ENCODE measurements around the gene ADGRG3.
"Not testable (repeated sequence)": the region's sequence is repeated elsewhere in the genome, so short reads cannot be mapped to it uniquely, and the experiment has no call there.

ADGRG3 gene

DNA sequence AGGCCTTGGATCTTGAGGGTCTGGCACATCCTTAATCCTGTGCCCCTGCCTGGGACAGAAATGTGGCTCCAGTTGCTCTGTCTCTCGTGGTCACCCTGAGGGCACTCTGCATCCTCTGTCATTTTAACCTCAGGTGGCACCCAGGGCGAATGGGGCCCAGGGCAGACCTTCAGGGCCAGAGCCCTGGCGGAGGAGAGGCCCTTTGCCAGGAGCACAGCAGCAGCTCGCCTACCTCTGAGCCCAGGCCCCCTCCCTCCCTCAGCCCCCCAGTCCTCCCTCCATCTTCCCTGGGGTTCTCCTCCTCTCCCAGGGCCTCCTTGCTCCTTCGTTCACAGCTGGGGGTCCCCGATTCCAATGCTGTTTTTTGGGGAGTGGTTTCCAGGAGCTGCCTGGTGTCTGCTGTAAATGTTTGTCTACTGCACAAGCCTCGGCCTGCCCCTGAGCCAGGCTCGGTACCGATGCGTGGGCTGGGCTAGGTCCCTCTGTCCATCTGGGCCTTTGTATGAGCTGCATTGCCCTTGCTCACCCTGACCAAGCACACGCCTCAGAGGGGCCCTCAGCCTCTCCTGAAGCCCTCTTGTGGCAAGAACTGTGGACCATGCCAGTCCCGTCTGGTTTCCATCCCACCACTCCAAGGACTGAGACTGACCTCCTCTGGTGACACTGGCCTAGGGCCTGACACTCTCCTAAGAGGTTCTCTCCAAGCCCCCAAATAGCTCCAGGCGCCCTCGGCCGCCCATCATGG is 4.0 kb upstream of the ADGRG3 start:
- DNase-seq, result no peak

DNA sequence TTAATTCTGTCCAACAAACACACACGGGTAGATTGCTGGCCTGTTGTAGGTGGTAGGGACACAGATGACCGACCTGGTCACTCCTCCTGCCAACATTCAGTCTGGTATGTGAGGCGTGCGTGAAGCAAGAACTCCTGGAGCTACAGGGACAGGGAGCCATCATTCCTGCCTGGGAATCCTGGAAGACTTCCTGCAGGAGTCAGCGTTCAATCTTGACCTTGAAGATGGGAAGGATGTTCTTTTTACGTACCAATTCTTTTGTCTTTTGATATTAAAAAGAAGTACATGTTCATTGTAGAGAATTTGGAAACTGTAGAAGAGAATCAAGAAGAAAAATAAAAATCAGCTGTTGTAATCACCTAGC is 3.5 kb upstream of the ADGRG3 start:
- no peak for DNase-seq

DNA sequence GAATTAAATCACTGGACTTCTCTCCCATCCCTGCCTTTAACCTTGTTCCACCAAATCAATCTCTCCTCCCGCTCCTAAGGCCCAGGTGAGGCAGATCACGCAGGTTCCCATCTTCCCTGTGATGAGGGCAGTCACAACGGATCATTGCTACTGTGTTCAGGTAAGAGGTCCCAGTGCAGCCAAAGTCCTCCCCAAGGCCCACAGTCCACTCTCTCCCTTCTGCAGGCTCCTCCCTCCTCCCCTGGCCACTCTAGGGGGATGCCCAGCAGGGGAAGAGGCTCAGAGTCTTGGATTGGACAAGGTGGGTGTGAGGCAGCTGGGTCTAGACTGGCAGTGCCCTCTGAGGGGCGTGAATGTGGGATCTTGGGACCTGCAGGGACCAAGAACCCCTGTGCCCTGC is 2.6 kb upstream of the ADGRG3 start:
- no peak for DNase-seq

DNA sequence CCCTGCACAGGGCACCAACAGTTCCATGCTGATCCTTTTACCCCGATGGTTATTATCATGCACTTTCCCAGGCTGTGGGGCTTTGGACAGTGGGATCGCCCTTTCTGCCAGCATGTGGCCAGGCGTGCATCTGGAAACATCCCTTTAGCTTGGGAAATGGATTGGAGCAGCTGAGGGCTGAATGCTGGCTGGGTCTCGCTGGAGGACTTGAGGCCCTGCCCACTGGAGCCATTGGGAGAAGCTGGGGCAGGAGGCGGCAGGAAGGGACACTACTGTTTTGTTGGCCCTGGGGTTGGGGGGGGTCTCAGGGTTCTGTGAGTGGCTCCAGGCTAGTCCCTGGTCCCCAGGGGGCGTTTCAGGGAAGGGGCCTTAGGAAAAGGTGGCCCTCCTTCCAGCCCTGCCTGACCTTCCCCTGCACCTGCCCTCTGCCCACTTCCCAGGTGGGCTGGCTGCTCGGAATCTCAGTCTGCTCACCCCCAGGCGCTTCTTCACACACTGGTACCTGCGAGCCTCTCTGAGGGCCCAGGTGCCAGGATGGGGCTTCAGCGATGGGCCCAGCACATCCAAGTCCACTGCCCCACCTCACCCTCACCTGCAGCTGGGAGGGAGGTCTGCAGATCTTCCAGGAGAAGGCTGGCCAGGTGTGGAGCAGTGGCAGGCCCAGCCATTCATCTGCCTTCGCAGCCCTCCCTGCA is 1.6 kb upstream of the ADGRG3 start:
- no peak for DNase-seq

DNA sequence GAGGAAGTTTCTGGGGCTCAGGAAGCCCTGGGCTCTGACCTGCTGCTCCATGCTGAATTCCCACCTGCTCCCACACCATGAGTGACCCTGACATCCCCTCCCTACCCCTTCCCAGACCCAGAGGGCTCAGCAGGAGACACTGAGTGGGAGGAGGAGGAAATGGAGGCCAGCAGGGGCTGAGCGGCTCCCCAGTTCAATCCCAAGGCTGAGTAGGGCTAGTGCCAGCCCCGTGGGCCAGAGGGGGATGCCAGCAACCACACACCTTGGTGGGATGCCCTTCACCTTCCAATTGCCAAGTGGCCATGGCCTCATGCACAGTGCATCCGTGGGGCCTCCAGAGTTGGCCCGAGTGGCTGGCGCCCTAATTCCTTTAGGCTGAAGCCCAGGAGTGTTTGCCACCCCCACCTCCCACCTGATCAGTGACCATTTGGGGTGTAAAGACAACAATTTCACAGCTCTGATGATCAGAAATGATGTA is 1.0 kb upstream of the ADGRG3 start:
- no peak for DNase-seq

DNA sequence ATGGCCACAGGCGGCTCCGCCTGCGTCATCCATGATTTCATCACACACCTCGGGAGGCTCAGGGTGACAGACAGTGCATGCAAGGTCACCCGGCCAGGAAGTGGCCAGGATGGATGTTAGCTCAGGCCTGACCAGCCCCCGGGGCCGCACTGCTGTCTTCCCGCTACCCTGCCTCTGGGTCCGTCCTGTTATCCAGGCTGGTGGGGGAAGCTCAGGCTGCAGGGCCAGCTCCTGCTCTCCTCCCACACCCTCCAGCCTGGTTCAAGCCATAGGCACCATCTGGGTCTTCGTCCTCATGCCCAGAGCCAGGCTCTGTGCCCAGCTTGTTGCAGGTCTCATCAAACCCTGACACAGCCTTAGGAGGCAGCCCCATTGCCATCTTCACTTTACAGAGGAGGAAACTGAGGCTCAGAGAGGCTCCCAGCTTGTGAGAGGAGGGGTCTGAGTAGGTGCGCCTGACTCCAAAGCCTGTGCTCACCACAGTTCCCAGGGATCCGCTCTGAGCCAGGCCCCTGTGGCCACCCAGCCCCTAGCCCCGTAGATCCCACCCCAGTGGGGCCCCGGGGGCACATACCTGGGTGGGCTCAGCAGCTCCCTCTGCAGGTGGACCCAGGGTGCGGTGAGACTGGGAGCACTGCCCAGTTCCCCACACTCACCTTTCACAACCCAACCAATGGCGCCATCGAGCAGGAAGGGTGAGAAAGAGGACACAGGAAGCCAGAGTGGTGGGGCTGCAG is 412 bp upstream of the ADGRG3 start:
- DNase-seq, result peak; percentile 20

DNA sequence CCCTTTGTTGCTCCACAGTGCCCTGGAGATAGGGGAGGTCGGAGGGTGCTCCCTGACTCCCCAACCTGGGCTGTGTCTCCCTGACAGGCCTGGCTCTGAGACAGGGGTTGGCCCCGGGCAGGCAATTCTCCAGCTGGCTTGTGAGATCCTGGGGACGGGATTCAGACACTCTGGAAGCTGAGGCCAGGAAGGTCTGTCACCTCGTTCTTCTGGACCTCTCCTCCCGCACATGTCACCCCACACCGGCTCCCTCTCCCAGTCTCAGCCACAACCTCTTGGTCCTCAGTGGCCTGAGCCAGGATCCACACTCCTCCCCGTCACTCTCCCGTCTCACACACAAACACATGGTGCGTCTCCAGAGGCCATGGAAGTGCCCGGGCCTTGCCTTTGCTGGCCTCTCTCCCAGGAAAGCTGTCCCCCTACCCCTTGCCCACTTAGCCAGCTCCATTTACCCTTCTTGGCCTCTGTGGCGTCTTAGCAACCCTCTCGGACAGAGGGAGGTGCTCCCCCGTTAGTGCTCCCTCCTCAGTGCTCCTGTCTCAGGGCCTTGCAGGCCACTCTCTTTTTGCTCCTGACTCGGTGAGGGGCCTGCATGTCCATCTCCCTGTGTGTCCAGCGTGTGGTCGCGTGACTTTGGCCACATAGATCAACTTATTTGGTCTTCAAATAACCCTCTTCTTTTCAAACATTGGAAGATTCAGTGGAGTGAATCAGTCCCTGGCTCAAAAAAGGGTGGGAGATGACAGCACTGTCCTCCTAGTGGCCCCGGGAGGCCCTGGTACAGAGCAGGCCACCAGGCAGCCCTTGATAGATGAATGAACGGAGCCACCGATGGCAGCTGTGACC is 747 bp downstream of the ADGRG3 start:
- DNase-seq, result no peak

DNA sequence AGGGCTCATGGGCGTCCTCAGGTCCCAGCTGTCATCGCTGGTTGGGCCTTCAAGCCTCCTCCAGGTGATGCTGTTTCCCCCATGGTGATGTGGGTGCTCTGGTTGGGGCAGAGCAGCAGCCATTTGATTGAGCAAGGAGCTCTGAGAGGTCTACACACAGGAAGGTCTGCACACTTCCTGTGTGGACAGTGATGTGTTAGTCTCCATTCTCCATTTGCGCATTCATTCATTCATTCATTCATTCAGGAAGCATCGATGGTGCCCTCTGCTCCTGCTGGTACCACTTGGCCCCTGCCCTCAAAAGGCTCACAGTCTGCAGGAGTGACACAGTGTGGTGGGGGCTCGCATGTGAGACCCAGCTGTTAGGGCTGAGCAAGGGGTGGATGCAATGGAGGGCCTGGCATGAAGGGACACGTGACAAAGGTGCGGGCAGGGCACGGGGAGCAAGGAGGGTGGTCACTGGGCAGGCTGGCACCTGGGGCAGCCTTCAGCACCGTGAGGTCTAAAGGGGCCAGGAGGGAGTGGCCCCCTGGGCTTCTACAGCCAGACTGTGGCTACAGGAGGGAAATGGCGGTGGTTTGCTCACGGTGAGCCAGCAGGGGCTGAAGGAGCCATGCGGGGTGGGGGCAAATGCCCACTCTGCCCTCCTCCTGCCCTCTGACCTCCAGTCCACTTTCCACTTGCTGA is 1.5 kb downstream of the ADGRG3 start:
- no peak for DNase-seq

DNA sequence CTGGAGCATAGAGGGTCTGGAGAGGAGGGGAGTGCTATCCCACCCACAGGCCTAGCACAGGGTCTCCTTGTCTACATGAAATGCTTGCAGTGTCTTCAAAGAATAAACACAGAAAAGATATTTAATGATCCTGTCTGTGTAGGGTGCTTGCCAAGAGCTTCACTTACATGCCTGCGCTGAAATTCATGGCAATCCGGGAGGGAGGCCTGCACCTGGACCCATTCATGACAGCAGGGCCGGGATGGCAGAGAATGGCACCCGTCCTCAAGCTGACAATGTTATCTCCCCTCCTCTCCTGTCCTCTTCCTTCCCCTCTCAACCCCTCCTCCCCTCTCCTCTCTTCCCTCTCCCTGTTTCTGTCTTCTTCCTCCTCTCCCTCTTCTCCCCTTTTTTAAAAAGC is 2.1 kb downstream of the ADGRG3 start:
- no peak for DNase-seq

DNA sequence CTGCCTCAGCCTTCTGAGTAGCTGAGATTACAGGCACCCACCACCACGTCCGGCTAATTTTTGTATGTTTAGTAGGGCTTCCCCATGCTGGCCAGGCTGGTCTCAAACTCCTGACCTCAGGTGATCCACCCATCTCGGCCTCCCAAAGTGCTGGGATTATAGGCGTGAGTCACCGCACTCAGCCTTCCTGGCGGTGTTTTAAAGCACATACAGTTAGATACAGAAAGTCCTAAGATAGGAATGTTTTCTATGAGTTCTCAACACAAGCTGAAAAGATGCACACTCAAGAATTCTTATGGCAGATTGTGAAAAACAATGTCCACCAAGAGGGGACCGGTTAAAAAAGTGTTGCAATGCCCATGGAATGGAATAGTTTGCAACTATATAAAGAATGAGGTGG is 3.3 kb downstream of the ADGRG3 start:
- DNase-seq, result not testable (repeated sequence)

DNA sequence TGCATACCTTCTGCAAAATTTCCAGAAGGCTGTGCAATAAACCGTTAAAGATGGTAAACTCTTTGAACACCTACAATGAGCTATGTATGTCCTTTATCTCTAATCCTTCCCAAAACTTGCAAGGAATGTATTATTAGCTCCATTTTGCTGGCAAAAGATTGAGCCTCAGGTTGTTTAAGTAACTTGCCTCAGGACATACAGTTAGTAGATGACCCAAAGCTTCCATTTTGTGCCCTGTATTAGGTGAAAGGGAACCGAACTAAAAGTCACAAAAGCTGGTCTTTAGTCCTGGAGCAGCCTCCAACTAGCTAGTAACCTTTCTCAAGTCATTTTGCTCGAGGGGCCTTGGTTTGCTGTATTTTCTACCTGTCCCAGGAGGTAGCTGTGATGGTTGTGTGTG is 4.3 kb downstream of the ADGRG3 start:
- no peak for DNase-seq

DNA sequence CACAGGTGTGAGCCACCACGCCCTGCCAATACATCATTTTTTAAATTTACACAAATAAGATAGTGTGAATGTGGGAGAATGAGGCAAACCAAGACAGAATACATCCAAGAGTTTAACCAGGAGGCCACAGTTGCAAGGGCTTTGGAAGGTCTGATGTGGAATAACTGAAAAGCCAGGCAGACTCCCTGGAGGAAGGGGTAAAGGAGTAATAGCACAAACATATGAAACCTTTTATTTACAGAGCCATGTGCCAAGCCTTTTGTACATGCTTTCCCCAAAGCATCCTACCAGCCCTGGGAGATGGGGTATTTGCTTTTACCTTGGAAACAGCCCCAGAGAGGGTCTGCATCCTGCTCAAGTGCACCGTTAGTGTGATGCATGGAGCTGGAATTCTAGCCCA is 4.7 kb downstream of the ADGRG3 start:
- no peak for DNase-seq

DNA sequence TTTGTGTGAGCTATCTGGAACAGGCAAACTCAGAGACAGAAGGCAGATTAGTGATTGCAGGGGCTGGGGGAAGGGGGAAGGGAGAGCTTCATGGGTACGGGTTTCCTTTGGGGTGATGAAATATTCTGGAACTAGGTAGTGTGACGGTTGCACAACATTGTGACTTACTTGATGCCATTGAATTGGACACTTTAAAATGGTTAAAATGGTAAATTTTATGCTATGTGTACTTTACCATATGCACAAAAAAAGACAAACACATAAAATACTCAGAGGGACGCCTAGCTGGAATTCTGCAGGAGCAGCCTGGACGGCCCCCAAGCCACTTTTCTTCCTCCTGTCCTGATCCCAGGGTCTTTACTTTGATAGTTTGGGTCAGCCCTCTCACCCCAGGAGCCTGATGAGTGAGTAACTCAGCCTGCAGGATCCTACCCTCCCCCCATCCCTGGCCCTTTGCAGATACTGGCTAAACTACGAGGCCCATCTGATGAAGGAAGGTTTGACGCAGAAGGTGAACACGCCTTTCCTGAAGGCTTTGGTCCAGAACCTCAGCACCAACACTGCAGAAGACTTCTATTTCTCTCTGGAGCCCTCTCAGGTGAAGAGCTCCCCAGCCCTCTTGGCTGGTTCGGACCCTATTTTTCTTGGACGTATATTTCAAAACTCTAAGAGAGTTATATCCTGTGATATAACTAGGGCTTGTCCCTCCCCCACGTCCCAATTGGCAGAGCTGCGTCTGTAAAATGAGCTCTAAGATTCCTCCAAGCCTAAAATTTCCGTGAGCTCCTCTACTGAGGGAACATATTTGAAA is 7.8 kb downstream of the ADGRG3 start:
- no peak for DNase-seq

DNA sequence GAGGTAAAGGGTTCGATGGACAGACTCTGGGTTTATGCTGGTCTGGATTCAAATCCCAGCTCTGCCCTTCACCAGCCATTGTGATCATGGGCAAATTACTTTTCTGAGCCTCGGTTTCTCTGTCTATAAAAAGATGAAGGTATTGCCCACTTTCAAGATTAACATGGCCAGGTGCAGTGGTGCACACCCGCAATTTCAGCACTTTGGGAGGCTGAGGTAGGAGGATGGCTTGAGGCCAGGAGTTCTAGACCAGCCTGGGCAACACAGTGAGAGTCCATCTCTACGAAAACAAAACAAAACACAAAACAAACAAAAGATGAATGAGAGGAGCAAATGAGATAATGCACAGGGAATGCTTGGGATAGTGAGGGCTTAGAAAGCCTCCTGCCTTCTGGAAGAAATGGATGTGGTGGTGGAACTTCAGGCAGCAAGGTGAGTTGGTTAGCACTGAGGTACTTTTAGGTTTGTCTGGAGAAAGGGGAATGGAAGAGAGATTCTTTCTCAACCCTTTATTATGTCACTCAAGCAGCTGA is 8.5 kb downstream of the ADGRG3 start:
- DNase-seq, result no peak

DNA sequence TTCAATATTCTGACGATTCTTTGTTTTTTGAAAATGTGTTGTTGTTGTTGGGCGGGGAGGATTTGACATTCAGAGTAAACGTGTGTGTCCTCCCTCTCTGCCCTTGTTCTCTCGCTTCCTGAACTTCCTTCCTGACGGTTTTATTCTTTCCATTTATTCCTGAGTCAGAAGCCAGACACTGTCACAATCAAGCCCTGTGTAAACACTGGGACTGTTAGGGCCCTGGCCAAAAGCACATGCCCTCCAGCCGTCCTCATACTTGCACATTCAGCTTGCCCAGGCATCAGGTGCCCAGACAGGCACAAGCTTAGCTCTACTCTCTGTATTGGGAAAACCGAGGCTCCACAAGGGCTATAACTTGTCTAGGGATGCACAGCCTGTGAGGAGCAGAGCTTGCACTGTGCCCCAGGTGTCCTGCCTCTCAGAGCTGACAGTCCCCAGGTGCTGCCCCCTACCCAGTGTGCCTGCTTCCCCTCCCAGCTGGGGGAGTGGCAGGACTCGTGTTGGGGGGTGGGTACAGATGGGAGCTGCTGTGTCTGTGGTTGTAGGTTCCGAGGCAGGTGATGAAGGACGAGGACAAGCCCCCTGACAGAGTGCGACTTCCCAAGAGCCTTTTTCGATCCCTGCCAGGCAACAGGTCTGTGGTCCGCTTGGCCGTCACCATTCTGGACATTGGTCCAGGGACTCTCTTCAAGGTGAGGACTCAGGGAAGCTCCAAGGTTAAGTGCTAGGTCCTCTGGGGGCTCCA is 9.7 kb downstream of the ADGRG3 start:
- DNase-seq, result no peak

DNA sequence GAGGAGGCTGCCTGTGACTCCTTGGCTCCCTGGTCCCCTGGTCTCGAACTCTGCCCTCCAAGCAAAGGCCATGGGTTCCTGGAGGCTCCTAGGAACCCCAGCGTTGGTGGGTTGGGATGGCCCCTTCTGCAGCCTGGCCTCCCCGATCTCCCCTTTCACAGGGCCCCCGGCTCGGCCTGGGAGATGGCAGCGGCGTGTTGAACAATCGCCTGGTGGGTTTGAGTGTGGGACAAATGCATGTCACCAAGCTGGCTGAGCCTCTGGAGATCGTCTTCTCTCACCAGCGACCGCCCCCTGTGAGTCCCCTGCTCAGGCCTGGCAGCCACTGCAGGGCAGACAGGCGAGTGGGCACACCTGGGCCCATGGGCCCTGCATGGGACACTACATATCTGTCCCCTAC is 10.9 kb downstream of the ADGRG3 start:
- DNase-seq, result no peak

DNA sequence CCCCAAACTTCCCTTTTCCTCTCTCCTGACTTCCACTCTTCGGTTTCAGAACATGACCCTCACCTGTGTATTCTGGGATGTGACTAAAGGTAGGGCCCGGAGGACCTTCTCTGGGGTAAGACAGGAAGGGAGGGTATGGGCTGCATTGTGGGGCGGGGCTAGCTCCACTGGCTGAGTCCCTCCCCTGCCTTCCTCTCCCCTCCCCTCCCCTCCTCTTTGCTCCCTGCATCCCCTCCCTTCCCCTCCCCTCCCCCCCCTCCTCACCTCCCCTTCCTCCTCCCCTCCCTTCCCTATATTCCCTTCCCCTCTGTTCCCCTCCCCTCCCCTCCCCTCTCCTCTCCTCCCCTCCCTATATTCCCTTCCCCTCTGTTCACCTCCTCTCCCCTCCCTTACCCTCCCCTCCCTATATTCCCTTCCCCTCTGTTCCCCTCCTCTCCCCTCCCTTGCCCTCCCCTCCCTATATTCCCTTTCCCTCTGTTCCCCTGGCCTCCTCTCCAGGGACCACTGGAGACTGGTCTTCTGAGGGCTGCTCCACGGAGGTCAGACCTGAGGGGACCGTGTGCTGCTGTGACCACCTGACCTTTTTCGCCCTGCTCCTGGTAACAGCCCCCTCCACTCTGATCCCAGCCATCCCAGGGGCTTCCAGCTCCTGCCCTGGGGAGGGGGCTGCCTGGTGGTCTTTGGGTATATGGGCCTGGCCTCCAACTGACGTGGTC is 11.8 kb downstream of the ADGRG3 start:
- DNase-seq, result no peak

DNA sequence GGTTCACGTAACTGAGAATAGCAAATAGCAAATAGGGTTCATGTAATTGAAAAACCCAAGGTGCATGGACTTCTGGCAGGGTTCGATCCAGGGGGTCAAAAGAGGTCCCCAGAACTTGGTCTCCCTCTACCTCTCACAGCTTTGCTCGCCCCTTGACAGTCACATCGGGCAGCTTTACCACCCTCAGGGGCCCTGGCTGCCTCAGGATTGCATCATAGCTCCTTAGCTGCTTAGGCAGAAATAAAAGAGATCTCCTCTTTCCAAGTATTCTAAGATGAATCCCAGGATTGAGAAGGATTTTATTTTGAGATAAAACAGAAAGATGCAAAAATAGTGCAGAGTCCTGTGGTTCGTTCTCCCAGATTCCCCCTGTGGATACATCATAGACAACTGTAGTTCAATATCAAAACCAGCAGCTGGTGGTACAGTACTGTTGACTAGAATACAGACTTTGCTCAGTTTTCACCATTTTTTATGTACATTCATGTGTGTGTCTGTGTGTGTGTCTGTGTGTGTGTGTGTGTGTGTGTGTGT is 12.8 kb downstream of the ADGRG3 start:
- DNase-seq, result no peak

DNA sequence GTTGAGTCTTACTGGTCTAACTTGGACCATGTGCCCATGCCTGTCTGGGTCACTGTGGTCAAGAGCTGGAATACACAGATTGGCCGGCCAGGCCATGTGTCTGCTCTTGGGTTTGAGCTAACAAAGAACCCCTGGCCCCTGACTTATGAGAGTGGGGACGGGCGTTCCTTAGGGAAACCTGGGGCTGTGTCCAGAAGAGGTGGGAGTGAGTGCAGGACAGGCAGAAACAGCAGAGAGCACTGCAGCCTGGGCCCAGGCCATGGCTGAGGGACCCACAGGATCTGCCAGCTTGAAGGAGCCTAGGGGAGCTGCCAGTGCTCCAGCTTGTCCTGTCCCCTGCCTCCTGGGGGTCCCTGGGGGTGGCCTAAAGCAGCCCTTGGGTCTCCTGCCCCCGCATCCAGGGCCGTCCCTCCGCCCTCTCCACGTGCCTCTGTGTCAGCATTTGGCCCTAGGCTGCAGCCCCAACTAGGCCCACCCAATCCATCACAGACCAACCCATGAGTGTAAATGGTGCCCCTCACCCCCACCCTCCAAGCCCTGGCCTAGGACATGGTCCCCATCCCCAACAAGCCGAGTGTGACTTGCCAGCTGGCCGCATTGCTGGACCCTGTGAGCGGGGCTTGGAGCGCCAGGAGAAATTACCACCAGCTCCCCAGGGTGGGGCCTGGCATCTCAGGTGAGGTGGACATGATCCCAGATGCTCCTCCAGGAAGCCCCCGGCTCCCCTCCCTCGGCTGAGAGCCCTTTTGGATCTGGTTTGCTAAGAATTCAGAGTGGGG is 14.0 kb downstream of the ADGRG3 start:
- no peak for DNase-seq

All from CD4-positive, alpha-beta T cell treated with Interleukin-12 subunit alpha and Interleukin-12 subunit beta, for 1 hour (primary cell).